ENCODE data around the gene RHO.
"Not testable (repeated sequence)": the region's sequence is repeated elsewhere in the genome, so short reads cannot be mapped to it uniquely, and the experiment has no call there.

RHO gene

DNA sequence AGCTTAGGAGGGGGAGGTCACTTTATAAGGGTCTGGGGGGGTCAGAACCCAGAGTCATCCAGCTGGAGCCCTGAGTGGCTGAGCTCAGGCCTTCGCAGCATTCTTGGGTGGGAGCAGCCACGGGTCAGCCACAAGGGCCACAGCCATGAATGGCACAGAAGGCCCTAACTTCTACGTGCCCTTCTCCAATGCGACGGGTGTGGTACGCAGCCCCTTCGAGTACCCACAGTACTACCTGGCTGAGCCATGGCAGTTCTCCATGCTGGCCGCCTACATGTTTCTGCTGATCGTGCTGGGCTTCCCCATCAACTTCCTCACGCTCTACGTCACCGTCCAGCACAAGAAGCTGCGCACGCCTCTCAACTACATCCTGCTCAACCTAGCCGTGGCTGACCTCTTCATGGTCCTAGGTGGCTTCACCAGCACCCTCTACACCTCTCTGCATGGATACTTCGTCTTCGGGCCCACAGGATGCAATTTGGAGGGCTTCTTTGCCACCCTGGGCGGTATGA lies at the start of gene RHO:
Gene RHO, plus strand, starts transcription at position 51 of the 512 bp plus-strand sequence. Its CDS starts 95 bp downstream, at position 146.
- no peak for DNase-seq (ENCODE audit: low read depth)

DNA sequence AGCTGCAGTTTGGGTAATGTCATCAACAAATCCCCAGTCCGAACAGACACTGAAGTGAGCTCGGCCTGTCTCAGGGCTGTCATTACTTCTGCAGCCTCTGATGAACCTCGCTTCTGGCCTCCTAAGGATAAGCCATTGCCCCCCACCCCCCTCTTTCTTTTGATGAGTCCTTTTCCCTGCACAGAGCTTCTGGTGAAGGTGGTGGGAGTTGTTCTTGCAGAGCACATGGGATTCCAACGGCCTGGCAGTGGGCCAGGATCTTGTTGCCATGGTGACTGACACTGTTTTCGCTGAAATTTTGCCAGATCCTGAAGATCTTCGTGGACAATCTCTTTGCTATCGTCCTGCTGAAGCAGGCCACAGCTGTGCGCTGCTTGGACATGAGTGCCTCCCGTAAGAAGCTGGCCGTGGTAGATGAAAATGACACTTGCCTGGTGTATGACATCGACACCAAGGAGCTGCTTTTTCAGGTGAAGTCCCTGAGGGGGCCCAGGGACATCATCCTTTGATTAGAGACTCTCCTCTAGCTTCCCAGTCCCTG lies 47.1 kb upstream of the RHO start:
- not testable (repeated sequence) for DNase-seq (ENCODE audit: low read depth)

DNA sequence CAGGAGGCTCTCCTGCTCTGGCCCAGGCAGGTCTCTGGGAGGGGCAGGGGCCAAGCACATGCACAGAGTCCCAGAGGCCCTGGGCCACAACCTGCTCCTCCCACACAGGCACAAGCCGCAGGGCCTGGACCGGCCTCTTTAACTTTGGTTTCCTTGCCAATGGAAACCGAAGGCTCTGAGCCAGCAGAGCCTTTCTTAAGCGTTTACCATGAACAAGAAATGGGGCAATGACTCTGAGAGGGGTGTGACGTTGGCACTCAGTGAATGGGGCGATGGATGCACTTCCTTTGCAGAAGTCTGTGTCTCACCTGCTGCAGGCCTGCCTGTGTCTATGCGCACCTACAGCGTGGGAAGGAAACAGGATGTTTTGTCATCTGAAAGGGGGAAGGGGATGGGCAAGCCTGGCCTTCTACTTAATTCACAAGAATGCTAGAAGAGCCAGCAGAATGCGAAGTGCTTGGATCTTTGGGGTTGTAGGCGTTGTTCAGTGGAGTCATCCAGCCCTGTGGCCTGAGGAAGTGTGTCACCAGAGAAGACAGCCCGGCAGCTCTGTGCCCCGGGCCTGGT lies 46.6 kb upstream of the RHO start:
- no peak for DNase-seq (ENCODE audit: low read depth)

DNA sequence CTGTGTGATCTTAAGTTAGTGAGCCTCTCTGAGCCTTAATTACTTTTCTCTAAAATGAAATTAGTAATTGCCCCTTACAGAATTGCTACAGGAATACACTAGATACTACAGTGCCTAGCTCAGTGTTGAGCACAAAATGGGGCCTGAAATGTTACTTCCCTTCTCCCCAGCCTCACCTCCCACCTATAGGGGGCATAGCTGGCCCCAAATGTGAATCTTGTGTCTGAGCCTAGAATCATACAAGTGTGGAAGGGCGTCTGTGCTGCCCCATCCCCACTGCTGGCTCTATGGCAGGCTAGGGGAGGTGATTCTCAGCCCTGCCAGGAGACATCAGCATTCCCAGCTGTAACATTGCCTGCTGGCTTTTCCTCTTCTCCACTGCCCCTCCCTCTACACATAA lies 45.7 kb upstream of the RHO start:
- DNase-seq (ENCODE audit: low read depth): no peak

DNA sequence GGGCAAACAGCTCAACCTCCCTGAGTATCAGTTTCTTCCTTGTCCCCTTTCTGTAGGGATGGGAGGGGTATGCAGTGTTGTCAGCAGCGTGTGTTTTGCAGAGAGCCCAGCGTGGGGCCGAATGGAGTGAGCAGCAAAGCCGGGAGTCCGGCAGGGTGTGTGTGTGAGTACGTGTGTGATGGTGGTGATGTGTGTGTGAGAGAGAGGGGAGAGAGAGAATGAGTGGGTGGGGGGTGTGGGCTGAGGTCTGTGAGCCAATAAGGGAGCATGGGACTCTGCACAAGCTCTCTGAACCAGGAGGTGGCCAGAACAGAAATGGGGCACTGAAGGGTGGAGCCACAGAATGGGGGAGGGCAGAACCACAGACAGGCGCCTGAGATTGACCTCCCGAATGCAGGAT lies 44.6 kb upstream of the RHO start:
- DNase-seq (ENCODE audit: low read depth): no peak

DNA sequence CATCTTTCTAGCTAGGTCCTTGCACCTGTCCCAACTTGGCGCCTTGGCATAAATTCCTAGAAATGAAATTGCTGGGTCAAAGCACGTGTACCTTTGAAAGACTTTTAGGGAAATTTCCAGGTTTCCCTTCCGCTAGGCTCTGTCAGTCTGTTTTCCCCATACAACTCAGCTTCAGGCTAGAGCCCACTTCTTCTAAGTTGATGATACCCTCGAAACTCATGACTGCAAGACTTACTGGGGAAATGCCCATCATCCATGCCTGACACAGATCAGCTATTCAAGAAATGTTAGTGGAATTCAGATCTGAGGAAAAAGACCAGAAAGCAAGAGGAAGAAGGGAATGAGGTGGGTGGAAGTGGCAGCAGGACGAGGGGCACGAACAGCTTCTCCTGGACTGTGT lies 43.3 kb upstream of the RHO start:
- DNase-seq (ENCODE audit: low read depth): not testable (repeated sequence)

DNA sequence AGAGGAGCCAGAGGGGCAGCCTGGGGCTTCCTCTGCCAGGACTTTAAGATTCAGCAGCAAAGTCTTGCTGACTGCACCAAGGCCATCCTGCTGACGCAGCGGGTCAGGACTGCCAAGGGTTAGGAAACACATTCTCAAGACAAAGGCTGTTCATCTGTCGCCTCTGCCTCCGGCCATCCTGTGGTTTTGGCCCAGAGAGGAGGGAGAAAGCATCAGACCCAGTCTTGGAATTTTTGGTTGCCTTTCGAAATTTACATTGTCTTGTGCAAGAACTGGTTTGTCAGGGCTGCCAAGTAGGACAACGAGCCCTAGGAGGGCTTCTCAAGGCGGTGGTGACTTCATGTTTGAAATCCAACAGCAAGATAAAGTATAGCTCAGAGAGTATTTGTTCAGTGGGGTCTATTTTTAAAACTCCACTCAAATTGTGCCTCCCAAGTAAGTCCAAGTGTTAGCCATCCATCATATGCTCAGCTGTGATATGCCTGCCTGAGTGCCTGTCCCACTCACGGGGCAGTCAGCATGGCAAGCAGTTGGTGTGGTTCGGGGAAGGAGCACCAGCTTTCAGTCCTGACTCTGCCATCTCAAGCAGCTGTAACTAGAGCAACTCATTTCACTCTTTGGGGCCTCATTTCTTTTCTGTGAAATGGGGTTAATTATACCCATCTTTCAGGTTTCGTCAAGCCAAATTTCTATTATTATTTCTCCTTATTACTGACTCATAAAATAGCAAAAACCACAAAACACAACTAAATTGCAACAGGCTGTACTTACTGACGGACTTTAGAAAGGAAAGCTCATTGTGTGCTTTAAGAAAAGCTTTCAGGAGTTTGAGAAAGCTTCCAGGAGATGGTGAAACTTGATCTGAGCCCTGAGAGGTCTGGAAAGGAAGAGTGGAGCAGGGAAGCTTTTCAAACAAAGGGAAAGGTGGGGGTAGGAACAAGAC lies 42.4 kb upstream of the RHO start:
- peak; percentile 99 for DNase-seq (ENCODE audit: low read depth)

DNA sequence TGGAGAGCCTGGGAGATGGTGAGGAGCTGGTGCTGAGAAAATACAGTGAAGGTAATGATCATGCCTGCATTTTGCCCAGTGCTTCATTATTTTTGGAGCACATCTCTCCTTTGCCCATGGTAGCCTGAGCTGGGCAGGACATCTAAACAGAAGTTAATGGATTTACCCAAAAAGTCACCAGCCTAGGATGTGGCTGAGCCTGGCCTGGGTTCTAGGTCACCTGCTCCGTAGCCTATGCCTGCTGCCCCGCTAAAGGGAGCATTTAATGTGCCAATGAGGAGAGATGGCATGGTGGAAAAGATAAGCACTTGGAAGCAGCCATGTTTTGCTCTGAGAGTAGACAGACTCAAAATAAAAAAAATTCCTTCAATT lies 41.8 kb upstream of the RHO start:
- no peak for DNase-seq (ENCODE audit: low read depth)

DNA sequence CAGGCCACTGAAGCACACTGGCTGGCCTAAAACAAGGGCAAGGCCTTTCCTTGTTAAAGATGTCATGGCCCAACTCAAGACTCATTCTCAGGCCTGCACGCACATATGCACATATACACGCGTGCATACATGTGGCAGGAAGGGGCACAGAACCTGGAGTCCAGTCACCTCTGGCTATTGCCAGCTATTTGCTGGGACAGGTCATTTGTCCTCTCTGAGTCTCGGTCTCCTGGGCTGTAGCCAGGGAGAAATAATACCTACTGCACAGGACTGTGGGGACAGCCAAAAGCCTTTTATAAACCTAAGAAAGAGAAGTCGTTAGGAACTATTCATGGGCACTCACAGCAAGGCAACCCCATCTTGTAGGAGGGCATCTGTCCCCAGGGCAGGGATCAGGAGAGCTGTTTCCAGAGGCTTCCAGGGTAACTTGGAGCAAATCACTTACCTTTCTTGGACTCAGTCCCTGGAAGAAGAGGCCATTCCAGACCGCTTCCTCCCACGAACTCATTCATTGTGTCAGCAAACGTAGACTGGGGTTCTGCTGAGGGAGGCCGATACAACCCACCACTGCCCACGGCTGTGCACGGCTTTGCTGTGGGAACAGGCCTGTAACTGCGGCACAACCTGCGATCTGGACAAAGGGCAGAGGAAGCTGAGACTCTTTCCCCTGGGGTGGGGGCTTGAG lies 41.1 kb upstream of the RHO start:
- DNase-seq (ENCODE audit: low read depth): no peak

DNA sequence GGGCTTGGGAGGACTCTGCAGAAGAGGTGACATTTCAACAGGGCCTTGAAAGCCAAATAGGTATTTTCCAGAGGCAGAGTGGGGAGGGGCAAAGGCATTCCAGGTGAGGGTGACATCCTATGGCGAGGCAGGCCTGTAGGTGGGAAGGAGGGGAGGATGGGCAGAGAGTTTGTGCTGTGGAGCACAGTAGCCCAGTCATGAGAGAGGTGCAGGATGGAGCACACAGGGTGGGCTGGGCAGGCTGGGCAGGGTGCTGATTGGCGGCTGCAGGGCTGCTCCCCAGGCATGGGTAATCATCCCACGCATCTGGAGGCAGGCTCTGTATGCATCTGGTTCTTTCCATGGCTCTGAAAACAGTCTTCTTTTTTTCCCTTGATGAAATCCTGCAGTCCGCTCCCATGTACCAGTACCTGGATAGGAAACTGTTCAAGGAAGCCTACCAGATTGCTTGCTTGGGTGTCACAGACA lies 40.5 kb upstream of the RHO start:
- DNase-seq (ENCODE audit: low read depth): not testable (repeated sequence)

DNA sequence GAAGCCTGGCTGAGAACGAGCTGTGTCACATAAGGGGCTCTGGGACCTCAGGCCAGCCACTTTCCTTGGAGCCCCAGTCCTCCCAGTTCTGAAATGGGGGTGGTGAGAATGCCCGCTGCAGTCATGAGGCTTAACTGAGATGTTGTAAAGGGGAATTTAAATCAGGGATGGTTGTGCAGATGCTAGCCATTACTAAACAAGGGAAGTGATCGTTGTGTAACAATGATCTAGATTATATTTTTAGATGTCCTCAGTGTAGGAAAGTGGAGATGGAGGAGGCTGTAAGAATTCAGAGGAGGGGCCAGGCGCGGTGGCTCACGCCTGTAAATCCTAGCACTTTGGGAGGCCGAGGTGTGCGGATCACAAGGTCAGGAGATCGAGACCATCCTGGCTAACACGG lies 39.2 kb upstream of the RHO start:
- DNase-seq (ENCODE audit: low read depth): not testable (repeated sequence)

DNA sequence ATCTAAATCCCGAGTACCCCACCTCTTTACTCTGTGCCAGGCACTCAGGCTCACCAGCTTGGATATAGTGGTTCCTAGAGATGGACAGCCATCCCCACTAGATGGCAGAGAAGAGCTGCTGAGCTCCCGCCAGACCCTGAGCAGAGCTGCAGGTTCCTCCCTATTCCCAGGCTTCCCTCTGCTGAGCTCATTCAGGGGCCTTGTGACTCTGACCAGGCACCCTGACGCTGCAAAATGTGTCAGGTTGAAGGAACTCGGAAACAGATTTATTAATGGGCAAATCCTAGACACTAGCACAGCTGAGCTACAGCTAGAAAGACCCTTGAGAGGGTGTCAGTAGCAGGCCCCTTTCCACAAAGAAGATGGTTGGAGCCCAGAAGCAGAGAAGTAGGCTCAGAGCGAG lies 38.2 kb upstream of the RHO start:
- peak; percentile 91 for DNase-seq (ENCODE audit: low read depth)

DNA sequence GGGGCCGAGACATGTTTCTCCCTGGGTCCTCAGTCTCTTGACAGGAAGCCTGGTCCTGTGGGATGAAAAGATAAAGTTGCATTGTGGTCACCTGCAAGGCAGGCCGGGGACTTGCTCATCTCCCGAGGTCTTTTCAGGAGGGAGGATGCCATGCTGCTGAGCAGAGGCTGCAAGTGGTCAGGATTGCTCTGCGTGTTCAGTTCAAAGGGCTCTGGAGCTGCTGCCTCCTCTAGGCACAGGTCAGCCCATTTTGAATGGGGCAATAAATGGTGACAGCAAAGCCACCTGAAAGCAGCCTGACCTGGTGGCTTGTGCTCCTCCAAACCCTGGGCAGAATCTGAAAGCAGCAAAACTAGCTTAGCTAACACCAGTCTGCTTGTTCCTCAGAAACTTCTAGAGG lies 37.4 kb upstream of the RHO start:
- DNase-seq (ENCODE audit: low read depth): not testable (repeated sequence)

DNA sequence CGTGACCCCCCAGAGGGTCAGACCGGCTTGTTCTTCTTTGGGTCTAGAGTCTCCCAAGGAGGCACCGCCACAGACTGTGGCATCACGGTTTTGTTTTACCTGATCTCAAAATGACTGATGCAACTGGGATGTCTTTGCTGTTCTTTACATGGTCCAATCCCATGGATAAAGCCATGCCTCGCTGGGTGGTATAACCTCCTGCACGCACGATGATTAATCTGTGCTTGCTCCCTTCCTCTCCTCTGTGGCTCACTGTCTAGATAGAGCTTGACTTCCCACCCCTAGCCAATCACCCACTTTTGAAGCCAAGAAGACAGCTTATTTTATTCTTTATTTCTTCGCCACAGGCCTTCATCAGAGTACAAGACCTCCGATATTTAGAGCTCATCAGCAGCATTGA lies 36.6 kb upstream of the RHO start:
- DNase-seq (ENCODE audit: low read depth): peak; percentile 58

DNA sequence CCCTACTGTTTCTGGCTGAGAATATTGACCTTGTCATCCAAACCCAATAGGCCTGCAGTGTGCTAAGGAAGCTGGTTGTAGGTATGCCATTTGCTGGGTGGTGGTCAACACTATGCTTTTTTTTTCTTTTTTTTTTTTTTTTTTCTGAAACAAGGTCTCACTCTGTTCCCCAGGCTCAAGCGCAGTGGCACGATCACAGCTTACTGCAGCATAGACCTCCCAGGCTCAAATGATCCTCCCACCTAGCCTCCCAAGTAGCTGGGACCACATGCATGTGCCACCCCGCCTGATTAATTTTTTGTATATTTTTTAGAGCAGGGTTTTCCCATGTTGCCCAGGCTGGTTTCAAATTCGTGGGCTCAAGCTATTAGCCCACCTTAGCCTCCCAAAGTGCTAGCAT lies 35.7 kb upstream of the RHO start:
- DNase-seq (ENCODE audit: low read depth): no peak

DNA sequence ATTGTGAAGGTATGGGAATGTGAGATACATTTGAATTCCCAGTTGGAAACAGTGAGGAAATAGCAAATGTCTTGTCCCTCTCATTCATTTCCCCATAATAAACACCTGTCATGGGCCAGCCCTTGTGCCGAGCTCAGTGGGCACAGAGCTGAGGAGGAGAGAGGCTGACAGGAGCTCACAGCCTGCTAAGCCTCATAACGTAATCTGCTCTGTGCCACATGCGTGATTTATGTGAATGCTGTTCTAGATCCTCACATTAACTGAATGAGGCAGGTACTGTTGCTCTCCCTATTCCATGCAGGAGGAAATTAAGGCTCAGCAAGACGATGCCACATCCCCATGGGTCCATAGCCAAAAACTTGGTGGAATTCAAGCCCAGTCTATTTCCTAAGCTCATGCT lies 35.2 kb upstream of the RHO start:
- no peak for DNase-seq (ENCODE audit: low read depth)

DNA sequence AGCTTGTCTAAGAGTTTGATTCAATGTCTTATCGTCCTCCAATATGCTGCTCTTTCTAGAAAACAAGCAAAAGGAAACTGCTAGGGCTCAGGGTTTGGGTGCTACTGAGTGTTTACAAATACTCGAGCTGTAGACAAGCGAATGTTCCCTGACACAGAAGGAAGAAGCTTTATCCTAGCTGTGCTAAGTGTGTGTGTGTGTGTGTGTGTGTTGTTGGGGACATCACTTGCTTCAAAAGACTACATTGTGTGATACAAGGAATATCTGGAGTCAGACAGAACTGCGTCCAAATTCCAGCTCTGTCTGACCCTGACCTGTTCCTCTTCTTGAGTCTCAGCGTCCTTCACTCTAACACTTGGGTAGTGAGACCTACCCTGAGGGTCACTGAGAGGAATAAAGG lies 33.9 kb upstream of the RHO start:
- DNase-seq (ENCODE audit: low read depth): not testable (repeated sequence)

DNA sequence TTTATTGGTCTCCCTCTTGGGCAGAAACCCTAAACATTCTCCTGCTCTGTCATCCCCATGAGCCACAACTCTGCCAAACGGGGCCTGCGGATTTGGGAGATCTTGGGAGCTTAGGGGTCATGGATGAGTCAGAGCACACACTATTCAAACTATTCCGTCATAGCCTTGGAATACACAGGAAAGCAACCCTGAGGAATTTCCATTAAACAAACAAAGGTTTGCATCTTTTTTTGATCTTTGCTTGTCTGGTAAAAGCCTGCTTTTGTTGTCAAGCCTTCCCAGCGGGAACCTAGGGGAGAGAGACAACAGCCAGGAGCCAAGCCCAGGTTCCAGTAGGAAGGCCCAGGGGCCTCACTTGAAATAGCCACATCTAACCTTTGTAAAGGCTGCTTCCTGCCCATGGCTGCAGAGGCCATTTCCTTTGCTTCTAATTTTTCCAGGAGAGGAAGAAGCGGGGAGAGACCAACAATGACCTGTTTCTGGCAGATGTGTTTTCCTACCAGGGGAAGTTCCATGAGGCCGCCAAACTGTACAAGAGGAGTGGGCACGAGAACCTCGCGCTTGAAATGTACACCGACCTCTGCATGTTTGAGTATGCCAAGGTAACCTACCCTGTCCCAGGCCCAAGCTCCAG lies 33.3 kb upstream of the RHO start:
- peak; percentile 41 for DNase-seq (ENCODE audit: low read depth)

DNA sequence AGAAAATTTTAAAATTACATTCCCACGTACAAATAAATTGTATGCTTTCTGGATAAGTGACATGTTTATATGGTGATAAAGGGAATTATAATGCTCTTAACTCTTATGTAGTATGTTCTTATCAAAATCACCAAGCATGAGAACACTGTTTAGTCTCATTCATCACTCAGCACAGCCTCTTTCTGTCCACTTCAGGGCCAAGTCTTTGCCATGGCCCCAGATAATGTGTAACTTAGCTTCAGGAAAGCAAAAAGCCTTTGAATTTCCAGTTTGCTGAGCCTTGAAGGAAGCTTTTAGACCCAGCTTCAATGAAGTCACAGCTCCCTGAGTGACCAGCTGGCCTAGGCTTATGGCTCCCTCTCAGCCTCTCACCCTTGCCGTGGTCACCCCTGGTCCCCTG lies 30.6 kb upstream of the RHO start:
- not testable (repeated sequence) for DNase-seq (ENCODE audit: low read depth)

DNA sequence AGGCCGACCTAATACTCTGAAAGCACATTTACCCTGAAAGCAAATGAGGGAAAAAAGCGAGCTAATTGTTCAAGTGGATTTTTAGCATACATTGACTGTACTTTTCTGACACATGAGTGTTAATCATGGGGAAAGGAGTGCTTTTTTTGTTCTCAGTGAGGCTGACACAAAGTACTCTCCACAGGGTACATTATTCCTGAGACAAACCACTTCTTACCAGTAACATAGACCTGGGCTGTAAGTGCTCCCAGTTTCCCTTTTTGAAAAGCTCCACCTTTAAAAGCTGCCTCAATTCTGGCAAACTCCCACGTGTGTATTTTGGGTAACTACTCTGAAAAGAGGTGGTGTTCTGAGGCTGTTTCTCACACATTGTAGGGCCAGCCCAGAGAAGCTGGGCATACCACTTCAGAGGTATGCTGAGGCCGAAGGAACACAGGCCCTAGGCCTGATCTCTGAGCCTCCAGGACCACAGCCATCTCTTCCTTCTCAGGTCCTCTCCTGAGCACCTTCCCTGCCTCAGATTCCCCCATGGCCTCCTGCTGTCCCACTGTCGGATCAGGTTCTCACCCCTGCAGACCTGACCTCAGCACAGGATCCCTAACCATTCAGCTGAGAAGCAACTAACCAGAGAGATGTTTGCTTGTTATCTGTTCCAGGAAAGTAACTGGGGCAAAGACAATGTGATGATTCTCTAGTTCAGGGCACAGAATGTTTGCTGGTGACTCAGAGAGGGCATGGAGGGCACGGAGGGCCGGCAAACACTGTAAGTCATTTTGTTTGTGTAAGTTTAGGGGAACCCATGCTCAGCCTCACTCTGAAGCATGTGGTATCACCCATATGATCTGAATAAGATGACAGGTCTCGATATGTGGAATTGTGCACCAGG lies 29.6 kb upstream of the RHO start:
- DNase-seq (ENCODE audit: low read depth): not testable (repeated sequence)
